HS-27A (cell line): Measurements from ENCODE around the gene GDF9.

ENCODE experiments used
- DNase-seq: peaks from one replicate; pipeline ENCODE4 v3.0.0-alpha.2; 2012; ENCODE audit warnings: low read depth, missing footprints

GDF9 gene

DNA sequence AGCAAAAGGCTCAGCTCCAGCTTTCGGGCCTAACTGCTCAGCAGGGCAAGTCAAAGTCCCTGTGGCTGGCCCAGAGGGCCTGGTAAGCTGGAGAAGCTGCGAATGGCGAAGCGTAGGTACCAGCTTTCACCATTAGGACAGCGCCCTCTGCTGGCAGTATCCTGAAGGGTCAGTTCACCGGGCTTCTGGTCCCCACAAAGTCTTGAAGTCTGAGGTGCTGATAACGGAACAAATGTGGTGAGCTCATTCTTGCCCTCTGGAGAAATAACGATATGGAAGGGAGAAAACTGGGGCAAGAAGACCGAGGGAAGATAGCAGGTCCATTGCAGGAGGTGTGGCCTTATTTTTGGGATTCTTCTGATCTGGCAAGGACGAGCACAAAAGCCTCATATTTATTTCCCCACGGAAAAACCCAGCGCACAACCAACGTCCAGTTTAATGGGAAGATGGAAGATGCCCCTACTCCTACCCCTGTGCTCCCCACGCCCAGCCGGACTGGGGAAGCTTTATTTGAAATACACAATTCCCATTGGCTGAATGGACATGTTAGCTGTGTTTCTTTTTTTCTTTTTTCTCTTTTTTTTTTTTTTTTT is 46.0 kb downstream of the GDF9 start:
- peak; percentile 35 for DNase-seq

GRCh38 chr5:132819468-132819867 is 46.8 kb downstream of the GDF9 start:
- no peak for DNase-seq

GRCh38 chr5:132817011-132817410 is 49.3 kb downstream of the GDF9 start:
- DNase-seq: no peak

DNA sequence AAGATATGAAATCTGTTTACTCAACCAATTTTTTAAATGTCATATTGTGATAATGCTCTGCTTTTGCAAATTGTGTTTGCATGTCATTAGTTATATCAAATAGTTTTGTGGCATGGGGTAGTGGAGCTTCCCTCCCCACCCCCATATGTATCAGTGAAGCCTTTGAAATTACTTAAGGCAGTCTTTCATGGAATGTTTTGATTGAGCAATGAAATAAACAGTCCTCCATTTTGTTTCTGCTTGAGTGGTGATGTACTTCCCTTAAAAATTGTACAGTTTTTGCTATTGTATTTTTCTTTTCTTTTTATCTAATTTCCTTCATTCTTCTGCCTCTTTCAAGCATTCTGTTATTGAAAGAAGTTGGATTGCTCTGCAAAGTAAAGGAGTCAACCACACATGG is 49.7 kb downstream of the GDF9 start:
- no peak for DNase-seq

- DNase-seq: no peak
Measured at GRCh38 chr5:132816083-132816482, 50.2 kb downstream of the GDF9 start.

GRCh38 chr5:132815454-132815853 is 50.8 kb downstream of the GDF9 start:
- no peak for DNase-seq

- no peak for DNase-seq
Measured at GRCh38 chr5:132814503-132815294, 51.6 kb downstream of the GDF9 start.

GRCh38 chr5:132813599-132814502 is 52.4 kb downstream of the GDF9 start:
- DNase-seq: no peak

DNA sequence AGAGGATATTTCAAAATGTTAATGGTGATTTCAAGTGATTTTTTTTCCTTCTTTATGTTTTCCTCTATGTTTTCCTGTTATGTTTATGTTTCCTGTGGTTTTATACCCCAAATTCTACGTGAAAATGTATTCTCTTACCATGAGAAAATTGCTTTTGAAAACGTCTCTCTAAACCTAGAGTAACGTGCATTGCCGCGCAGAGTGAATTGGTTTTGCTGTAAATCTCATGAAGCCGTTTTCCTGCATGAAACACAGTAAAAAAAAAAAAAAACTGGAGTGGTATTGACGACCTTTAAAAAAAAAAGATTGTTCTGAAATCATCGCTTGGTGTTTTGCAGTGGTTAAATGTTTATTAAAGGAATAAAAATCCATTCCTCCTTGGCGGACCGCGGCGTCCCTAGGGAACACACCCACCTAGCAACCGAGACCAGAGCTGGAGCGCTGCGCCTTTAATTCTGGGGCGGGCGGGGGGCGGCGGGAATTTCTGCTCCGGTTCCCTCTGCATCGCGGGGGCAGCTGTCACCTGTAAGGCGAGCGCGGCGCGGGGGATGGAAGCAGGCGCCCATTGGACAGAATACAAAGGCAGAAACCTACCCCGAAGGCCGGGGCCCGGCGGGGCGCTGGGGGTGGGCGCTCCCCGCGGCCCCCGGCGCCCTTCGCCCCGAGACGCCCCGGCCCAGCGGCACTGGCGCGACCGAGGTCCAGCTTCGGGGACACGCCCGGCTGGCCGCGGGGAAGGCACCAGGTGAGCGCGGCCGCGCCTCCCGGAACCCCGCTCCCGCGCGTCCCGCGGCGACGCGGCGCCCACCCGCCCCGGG is 53.3 kb downstream of the GDF9 start, which contains the start of gene SOWAHA:
SOWAHA (plus strand) TSS at position 522 of the 818 bp plus-strand sequence. CDS start 320 bp downstream, outside the sequence.
- no peak for DNase-seq

GRCh38 chr5:132812123-132812765 is 54.0 kb downstream of the GDF9 start:
- DNase-seq: no peak
